Loucy (cell line): ENCODE data around the gene OR1F1.

Experiments used
- H2AFZ ChIP-seq: fragments of 200-600 bp; sonication (generic); 2 replicates; pipeline ENCODE4 v1.6.0; 2016; ENCODE audit warnings: antibody characterized with exemption, mild to moderate bottlenecking, low read length, moderate library complexity
- H3F3A ChIP-seq: fragments of 200-600 bp; 2 replicates; pipeline ENCODE4 v1.6.0; 2016; ENCODE audit warnings: antibody characterized with exemption, low read depth, mild to moderate bottlenecking
- H3K27me3 ChIP-seq: fragments of 200-600 bp; sonication (generic); 2 replicates; pipeline ENCODE4 v1.6.1; 2014; ENCODE audit warnings: low read length, mild to moderate bottlenecking; ENCODE audit not compliant: insufficient read depth, poor library complexity, severe bottlenecking
- H3K36me3 ChIP-seq: fragments of 200-600 bp; sonication (generic); 2 replicates; pipeline ENCODE4 v1.6.1; 2016; ENCODE audit warnings: low read length; ENCODE audit not compliant: insufficient read depth
- H3K4me1 ChIP-seq: fragments of 200-600 bp; sonication (generic); 2 replicates; pipeline ENCODE4 v1.5.1; 2014; ENCODE audit warnings: low read length, mild to moderate bottlenecking; ENCODE audit not compliant: insufficient read depth, poor library complexity, severe bottlenecking
- H3K4me2 ChIP-seq: fragments of 200-600 bp; sonication (generic); 2 replicates; pipeline ENCODE4 v1.6.0; 2014; ENCODE audit warnings: antibody characterized with exemption, low read length, low read depth, mild to moderate bottlenecking; ENCODE audit not compliant: poor library complexity, severe bottlenecking
- H3K4me3 ChIP-seq: fragments of 200-600 bp; sonication (generic); 2 replicates; pipeline ENCODE4 v1.5.1; 2014; ENCODE audit warnings: low read length, mild to moderate bottlenecking, mixed read lengths; ENCODE audit not compliant: poor library complexity, severe bottlenecking
- H3K79me2 ChIP-seq: fragments of 200-600 bp; sonication (generic); 2 replicates; pipeline ENCODE4 v1.6.1; 2014; ENCODE audit warnings: low read length; ENCODE audit not compliant: insufficient read depth
- H3K9ac ChIP-seq: fragments of 200-600 bp; sonication (generic); 2 replicates; pipeline ENCODE4 v1.6.0; 2014; ENCODE audit warnings: mild to moderate bottlenecking, low read depth, low read length, moderate library complexity; ENCODE audit not compliant: poor library complexity, severe bottlenecking
- H3K9me2 ChIP-seq: fragments of 200-600 bp; sonication (generic); replicated peaks from 2 replicates; pipeline ENCODE4 v1.6.1; 2016; ENCODE audit warnings: low read depth, low read length, mixed read lengths
- H3K9me3 ChIP-seq: fragments of 200-600 bp; sonication (generic); 2 replicates; pipeline ENCODE4 v1.6.1; 2014; ENCODE audit warnings: mild to moderate bottlenecking, antibody characterized with exemption, low read length, low read depth; ENCODE audit not compliant: insufficient read depth
- H4K20me1 ChIP-seq: fragments of 200-600 bp; sonication (generic); 2 replicates; pipeline ENCODE4 v1.6.0; 2014; ENCODE audit warnings: antibody characterized with exemption, low read length, mild to moderate bottlenecking; ENCODE audit not compliant: insufficient read depth, poor library complexity, severe bottlenecking
- CTCF ChIP-seq: fragments of 200-600 bp; sonication (generic); conservative IDR thresholded peaks from 2 replicates; pipeline ENCODE4 v1.5.1; 2014; ENCODE audit warnings: mild to moderate bottlenecking, antibody characterized with exemption, low read length
- EZH2phosphoT487 ChIP-seq: fragments of 200-600 bp; IDR thresholded peaks from 2 replicates; pipeline ENCODE4 v1.6.1; 2018; ENCODE audit warnings: antibody characterized with exemption, mild to moderate bottlenecking, moderate library complexity, borderline replicate concordance

Gene OR1F1

GRCh38 chr16:3144321-3144983 lies 43.6 kb upstream of the OR1F1 start:
- no peak overlapping the region for H2AFZ ChIP-seq
- H3K4me2 ChIP-seq: no peak overlapping the region
- H3K4me1 ChIP-seq: peaks cover 5% of the 10 kb centered on the region
- H3K36me3 ChIP-seq: no peaks in the 10 kb centered on the region
- no peaks in the 10 kb centered on the region for H3K27me3 ChIP-seq
- H4K20me1 ChIP-seq: no peaks in the 10 kb centered on the region
- H3K9ac ChIP-seq: no peak overlapping the region
- H3K9me2 ChIP-seq: no peaks in the 10 kb centered on the region
- TF ChIP-seq EZH2phosphoT487 (no peak), CTCF (no peak)
- H3K79me2 ChIP-seq: no peaks in the 10 kb centered on the region
- H3F3A ChIP-seq: no peaks in the 10 kb centered on the region
- no peaks in the 10 kb centered on the region for H3K9me3 ChIP-seq
- no peak overlapping the region for H3K4me3 ChIP-seq

DNA sequence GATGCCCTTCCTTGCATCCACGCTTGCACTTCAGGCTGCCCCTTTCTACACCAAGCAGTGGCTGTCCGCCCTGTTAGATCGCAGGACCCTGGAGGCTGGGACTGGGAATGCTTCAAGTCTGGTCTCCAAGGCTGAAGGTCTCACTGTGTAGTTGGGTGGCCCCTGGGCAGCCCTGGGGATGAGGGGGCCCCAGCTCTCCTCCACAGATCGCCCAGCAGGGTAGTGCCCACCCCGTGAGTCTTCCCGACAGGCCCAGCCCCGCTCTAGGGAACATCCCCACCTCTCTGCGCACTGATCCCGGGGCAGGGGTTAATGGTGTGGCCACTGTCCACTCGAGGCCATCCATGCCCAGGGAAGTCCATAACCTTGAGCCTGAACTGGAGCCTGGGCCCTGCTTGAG lies 42.9 kb upstream of the OR1F1 start:
- Histone ChIP-seq H3K9me3 (no peaks in the 10 kb centered on the region), H2AFZ (no peak overlapping the region), H3K4me3 (no peak overlapping the region), H3K9ac (no peak overlapping the region), H3K79me2 (no peaks in the 10 kb centered on the region), H3K27me3 (no peaks in the 10 kb centered on the region), H3K4me1 (peaks cover 6% of the 10 kb centered on the region), H3F3A (0 out of 2 replicates have a peak, but pooled peaks cover 3% of the 10 kb centered on the region), H3K36me3 (no peaks in the 10 kb centered on the region), H3K4me2 (no peak overlapping the region), H3K9me2 (no peaks in the 10 kb centered on the region), H4K20me1 (no peaks in the 10 kb centered on the region)
- no peak for TF ChIP-seq EZH2phosphoT487
- no peak for TF ChIP-seq CTCF

- H2AFZ ChIP-seq: no peak overlapping the region
- no peak overlapping the region for H3K4me2 ChIP-seq
- no peak overlapping the region for H3K4me3 ChIP-seq
- peaks cover 4% of the 10 kb centered on the region; the same call in 1 of the 2 replicates for H3F3A ChIP-seq
- no peaks in the 10 kb centered on the region for H3K9me2 ChIP-seq
- H3K9ac ChIP-seq: no peak overlapping the region
- H3K36me3 ChIP-seq: no peaks in the 10 kb centered on the region
- H3K4me1 ChIP-seq: peaks cover 6% of the 10 kb centered on the region
- no peaks in the 10 kb centered on the region for H3K79me2 ChIP-seq
- TF ChIP-seq CTCF (no peak), EZH2phosphoT487 (no peak)
- H3K9me3 ChIP-seq: no peaks in the 10 kb centered on the region
- no peaks in the 10 kb centered on the region for H3K27me3 ChIP-seq
- no peaks in the 10 kb centered on the region for H4K20me1 ChIP-seq
Measured at GRCh38 chr16:3145660-3146059, 42.3 kb upstream of the OR1F1 start.
